Progenitor cell of endocrine pancreas (in vitro differentiated cells): ENCODE measurements around the gene TSSK1B. TPM values are rescaled to one million over a fixed set of nuclear protein-coding genes. Genes with fewer than 3 reads are reported as not detected.

ENCODE experiments used
- DNase-seq: peaks from one replicate; pipeline ENCODE4 v3.0.0; 2021; ENCODE audit warnings: low spot score; ENCODE audit not compliant: unreplicated experiment
- H3K27ac Mint-ChIP-seq: 2 replicates; pipeline ENCODE4 v1.8.0; 2021; ENCODE audit warnings: mild to moderate bottlenecking, moderate library complexity, mixed read lengths
- H3K27me3 Mint-ChIP-seq: 2 replicates; pipeline ENCODE4 v1.8.0; 2021; ENCODE audit warnings: mixed read lengths
- H3K36me3 Mint-ChIP-seq: 2 replicates; pipeline ENCODE4 v1.8.0; 2022; ENCODE audit warnings: mixed read lengths; ENCODE audit not compliant: insufficient read depth
- H3K4me1 Mint-ChIP-seq: 2 replicates; pipeline ENCODE4 v1.8.0; 2021; ENCODE audit warnings: low read depth, mixed read lengths
- H3K4me3 Mint-ChIP-seq: 2 replicates; pipeline ENCODE4 v1.8.0; 2021; ENCODE audit warnings: low read depth, mild to moderate bottlenecking, moderate library complexity, mixed read lengths
- H3K9me3 Mint-ChIP-seq: 2 replicates; pipeline ENCODE4 v1.8.0; 2021; ENCODE audit warnings: low read depth, mixed read lengths
- CTCF ChIP-seq: fragments of 200-600 bp; sonication (generic); IDR thresholded peaks from one replicate; pipeline ENCODE4 v1.5.0; 2021; ENCODE audit warnings: antibody characterized with exemption, mild to moderate bottlenecking; ENCODE audit not compliant: unreplicated experiment
- total RNA-seq: library from RNA; stranded (reverse); gene quantifications from 2 replicates; pipeline ENCODE4 v1.2.1, GENCODE V29; 2021

The TSSK1B gene
- total RNA-seq, 1 donor from 2014 or later: 0.29 TPM

DNA sequence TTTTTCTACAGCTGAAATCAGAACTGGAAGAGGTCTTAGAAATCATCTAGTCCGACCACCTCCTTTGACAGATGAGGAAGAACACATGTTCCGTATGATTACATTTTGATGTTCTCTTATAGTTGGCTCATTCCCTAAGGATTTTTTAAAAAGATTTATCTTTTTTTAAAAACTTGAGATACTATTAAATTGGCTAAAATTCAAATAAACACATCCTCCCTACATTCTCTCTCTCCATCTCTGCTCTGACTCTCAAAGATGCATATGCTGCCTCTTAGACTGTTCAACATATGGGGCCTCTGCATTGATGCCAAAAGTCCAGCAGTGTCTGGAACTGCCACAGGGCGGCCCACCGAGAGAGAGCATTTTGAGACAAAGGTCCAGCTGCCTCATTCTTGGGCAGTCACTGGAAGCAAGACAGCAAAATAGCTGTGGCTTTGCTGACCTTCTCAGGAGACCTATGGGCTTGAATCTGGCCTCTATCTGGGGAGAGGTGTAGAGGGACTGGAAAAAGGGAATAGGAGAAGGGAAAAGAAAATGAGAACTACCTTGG, 12.8 kb upstream of the TSSK1B start:
- H3K27ac Mint-ChIP-seq: no peak overlapping the region
- H3K4me1 Mint-ChIP-seq: peaks cover 21% of the 10 kb centered on the region
- H3K9me3 Mint-ChIP-seq: peaks cover 25% of the 10 kb centered on the region
- H3K4me3 Mint-ChIP-seq: no peak overlapping the region
- no peaks in the 10 kb centered on the region for H3K27me3 Mint-ChIP-seq
- TF ChIP-seq CTCF: peak; percentile 41
- DNase-seq: no peak
- H3K36me3 Mint-ChIP-seq: peaks cover 19% of the 10 kb centered on the region

GRCh38 chr5:113446358-113446927, 11.7 kb upstream of the TSSK1B start:
- H3K27ac Mint-ChIP-seq: no peak overlapping the region
- H3K36me3 Mint-ChIP-seq: peaks cover 22% of the 10 kb centered on the region
- no peak for DNase-seq
- no peak for TF ChIP-seq CTCF
- peaks cover 25% of the 10 kb centered on the region for H3K9me3 Mint-ChIP-seq
- H3K27me3 Mint-ChIP-seq: no peaks in the 10 kb centered on the region
- H3K4me3 Mint-ChIP-seq: no peak overlapping the region
- peaks cover 21% of the 10 kb centered on the region for H3K4me1 Mint-ChIP-seq

DNA sequence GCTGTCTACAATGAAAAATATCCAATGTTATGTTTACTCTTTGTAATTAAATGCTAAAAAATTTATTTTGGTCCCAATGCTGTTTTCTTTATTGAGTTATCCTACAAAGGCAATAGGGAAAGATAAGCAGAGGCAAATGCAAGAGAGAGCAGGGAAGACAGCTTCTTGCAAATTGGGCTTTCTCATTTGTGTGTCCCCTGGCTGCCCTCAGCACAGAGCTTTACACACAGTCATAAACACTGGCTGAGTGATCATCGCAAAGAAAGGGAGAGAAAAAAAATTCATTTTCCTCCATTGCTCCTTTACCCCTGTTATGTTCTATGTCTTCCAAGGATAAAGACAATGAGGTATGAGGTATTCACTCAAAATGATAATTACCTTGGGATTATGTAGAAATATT, 2.3 kb upstream of the TSSK1B start:
- peaks cover 3% of the 10 kb centered on the region for H3K36me3 Mint-ChIP-seq
- peaks cover 11% of the 10 kb centered on the region for H3K4me1 Mint-ChIP-seq
- no peak for TF ChIP-seq CTCF
- no peaks in the 10 kb centered on the region for H3K9me3 Mint-ChIP-seq
- DNase-seq: no peak
- H3K4me3 Mint-ChIP-seq: no peak overlapping the region
- no peak overlapping the region for H3K27ac Mint-ChIP-seq
- no peaks in the 10 kb centered on the region for H3K27me3 Mint-ChIP-seq

DNA sequence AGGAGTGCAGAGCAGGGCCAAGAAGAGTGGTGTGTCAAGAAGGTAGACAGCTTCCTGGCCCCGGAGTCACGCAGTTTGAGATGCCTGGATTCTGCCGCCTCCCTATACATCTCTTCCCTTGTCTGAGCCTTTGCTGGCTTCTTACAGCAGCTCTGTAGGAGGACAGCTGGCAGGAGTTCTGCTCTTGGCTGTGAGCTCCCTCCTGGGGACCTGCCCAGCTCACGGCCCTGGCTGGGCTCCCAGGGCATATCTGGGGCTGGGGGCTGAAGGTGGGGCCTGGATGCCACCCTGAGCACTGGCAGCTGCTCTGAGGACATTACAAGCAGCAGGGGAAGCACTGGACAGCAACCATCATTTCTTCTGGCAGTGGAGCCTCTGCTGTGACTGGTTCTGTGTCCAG, 786 bp upstream of the TSSK1B start:
- no peak for DNase-seq
- Mint-ChIP-seq H3K27me3 (no peaks in the 10 kb centered on the region), H3K36me3 (peaks cover 1% of the 10 kb centered on the region), H3K9me3 (no peaks in the 10 kb centered on the region), H3K4me3 (no peak overlapping the region), H3K4me1 (peaks cover 11% of the 10 kb centered on the region), H3K27ac (no peak overlapping the region)
- TF ChIP-seq CTCF: no peak

- peaks cover 1% of the 10 kb centered on the region for H3K36me3 Mint-ChIP-seq
- H3K4me3 Mint-ChIP-seq: no peak overlapping the region
- TF ChIP-seq CTCF: no peak
- no peak overlapping the region for H3K27ac Mint-ChIP-seq
- H3K27me3 Mint-ChIP-seq: no peaks in the 10 kb centered on the region
- peaks cover 11% of the 10 kb centered on the region for H3K4me1 Mint-ChIP-seq
- no peaks in the 10 kb centered on the region for H3K9me3 Mint-ChIP-seq
- no peak for DNase-seq
Measured at GRCh38 chr5:113433862-113434612, 752 bp downstream of the TSSK1B start.
